Measurements from ENCODE around the gene NTRK1. TPM values are rescaled to one million over a fixed set of nuclear protein-coding genes. Genes with fewer than 3 reads are reported as not detected.

NTRK1 gene
- total RNA-seq, 1 donor from 2014 or later = 6.6 TPM

GRCh38 chr1:156844102-156844501, 16.6 kb upstream of the NTRK1 start:
- Mint-ChIP-seq H3K27ac (no peak overlapping the region), H3K27me3 (peaks cover 81% of the 10 kb centered on the region), H3K36me3 (peaks cover 5% of the 10 kb centered on the region), H3K4me1 (ENCODE audit: unreplicated experiment) (peaks cover 20% of the 10 kb centered on the region), H3K9me3 (no peaks in the 10 kb centered on the region), H3K4me3 (no peak overlapping the region)
- TF ChIP-seq CTCF (conservative IDR thresholded peaks at IDR 0.05) = no peak
- DNase-seq (ENCODE audit: extremely low spot score, unreplicated experiment) = no peak

- peaks cover 5% of the 10 kb centered on the region for H3K36me3 Mint-ChIP-seq
- no peak for TF ChIP-seq CTCF (conservative IDR thresholded peaks at IDR 0.05)
- no peak for DNase-seq (ENCODE audit: extremely low spot score, unreplicated experiment)
- no peak overlapping the region for H3K27ac Mint-ChIP-seq
- H3K4me3 Mint-ChIP-seq = no peak overlapping the region
- no peaks in the 10 kb centered on the region for H3K9me3 Mint-ChIP-seq
- peaks cover 17% of the 10 kb centered on the region for H3K4me1 Mint-ChIP-seq (ENCODE audit: unreplicated experiment)
- peaks cover 84% of the 10 kb centered on the region for H3K27me3 Mint-ChIP-seq
Observed at GRCh38 chr1:156844638-156845037, 16.0 kb upstream of the NTRK1 start.

- Mint-ChIP-seq H3K36me3 (peaks cover 5% of the 10 kb centered on the region), H3K27ac (no peak overlapping the region), H3K9me3 (no peaks in the 10 kb centered on the region), H3K27me3 (peaks cover 88% of the 10 kb centered on the region), H3K4me1 (ENCODE audit: unreplicated experiment) (peaks cover 15% of the 10 kb centered on the region), H3K4me3 (peak overlapping the region; percentile 59)
- no peak for DNase-seq (ENCODE audit: extremely low spot score, unreplicated experiment)
- TF ChIP-seq CTCF (conservative IDR thresholded peaks at IDR 0.05) = no peak
Observed at GRCh38 chr1:156845055-156845952, 15.4 kb upstream of the NTRK1 start.

GRCh38 chr1:156845953-156846545, 14.6 kb upstream of the NTRK1 start:
- Mint-ChIP-seq H3K4me1 (ENCODE audit: unreplicated experiment) (peaks cover 15% of the 10 kb centered on the region), H3K4me3 (no peak overlapping the region), H3K36me3 (peaks cover 5% of the 10 kb centered on the region), H3K27me3 (peaks cover 89% of the 10 kb centered on the region), H3K27ac (no peak overlapping the region), H3K9me3 (no peaks in the 10 kb centered on the region)
- no peak for TF ChIP-seq CTCF (conservative IDR thresholded peaks at IDR 0.05)
- DNase-seq (ENCODE audit: extremely low spot score, unreplicated experiment) = no peak

- peak overlapping the region; percentile 47 for H3K4me3 Mint-ChIP-seq
- peaks cover 5% of the 10 kb centered on the region for H3K36me3 Mint-ChIP-seq
- no peaks in the 10 kb centered on the region for H3K9me3 Mint-ChIP-seq
- no peak overlapping the region for H3K27ac Mint-ChIP-seq
- no peak for TF ChIP-seq CTCF (conservative IDR thresholded peaks at IDR 0.05)
- DNase-seq (ENCODE audit: extremely low spot score, unreplicated experiment) = no peak
- peaks cover 15% of the 10 kb centered on the region for H3K4me1 Mint-ChIP-seq (ENCODE audit: unreplicated experiment)
- peaks cover 94% of the 10 kb centered on the region for H3K27me3 Mint-ChIP-seq
Observed at GRCh38 chr1:156846643-156847042, 14.0 kb upstream of the NTRK1 start.

Measured in type B pancreatic cell (in vitro differentiated cells).